Activated CD8-positive, alpha-beta memory T cell treated with anti-CD3 and anti-CD28 coated beads for 36 hours (primary cell): ENCODE results near the gene ADAMTSL1. TPM values are rescaled to one million over a fixed set of nuclear protein-coding genes. Genes with fewer than 3 reads are reported as not detected.
"Not testable (repeated sequence)": the region's sequence is repeated elsewhere in the genome, so short reads cannot be mapped to it uniquely, and the experiment has no call there.

Source experiments
- CTCF ChIA-PET: fragments of 350-600 bp; sonication (Branson Sonifier 250); formaldehyde crosslinking; loops from one replicate; lab custom pipeline; 2021; ENCODE audit warnings: antibody characterized with exemption; lab: Charles Lee
- POLR2A ChIA-PET: fragments of 350-600 bp; sonication (Branson Sonifier 250); formaldehyde crosslinking; loops from one replicate; lab custom pipeline; 2021; ENCODE audit warnings: antibody characterized with exemption; lab: Charles Lee
- total RNA-seq, 2 experiments: library from RNA; stranded (reverse); gene quantifications; one replicate each; pipeline ENCODE4 v1.2.3, GENCODE V29; 2021

ADAMTSL1 gene
- total RNA-seq, 2 experiments from 2014 or later: not detected

DNA sequence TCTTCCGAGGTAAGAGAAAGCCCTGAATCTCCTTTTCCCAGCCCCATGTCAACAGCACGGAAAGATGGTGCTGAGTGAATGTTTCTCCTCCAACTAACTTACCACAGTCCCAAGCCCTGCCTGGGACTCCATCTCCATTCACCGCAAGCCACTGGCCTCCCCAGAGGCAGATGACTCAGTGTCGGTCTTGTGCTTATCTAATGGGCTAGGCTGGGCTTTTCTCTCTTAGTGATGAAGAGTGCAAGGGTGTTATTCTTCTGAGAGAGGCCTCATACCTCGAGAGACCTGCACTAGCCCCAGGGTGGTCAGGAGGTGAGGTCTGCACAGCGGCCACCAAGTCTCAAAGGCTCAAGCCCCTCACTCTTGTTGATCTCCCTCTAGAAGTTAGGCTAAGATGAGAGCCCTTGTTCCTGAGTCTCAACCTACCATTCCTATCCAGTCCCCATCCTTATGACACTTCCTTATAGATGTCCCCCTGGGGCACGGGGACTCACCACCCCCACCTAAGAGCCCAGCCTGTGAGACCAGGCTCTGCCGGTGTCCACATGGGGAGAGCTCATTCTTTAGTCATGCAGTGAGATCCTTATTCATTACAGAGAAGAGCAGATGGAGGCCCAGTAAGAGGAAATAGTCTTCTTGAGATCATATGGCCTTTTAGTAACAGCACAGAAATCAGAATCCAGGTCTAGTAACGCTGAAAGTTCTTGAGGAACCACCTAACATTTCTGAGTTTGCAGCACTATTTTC lies 432.1 kb downstream of the ADAMTSL1 start:
- ChIA-PET CTCF (no interaction called here), POLR2A (no interaction called here)

DNA sequence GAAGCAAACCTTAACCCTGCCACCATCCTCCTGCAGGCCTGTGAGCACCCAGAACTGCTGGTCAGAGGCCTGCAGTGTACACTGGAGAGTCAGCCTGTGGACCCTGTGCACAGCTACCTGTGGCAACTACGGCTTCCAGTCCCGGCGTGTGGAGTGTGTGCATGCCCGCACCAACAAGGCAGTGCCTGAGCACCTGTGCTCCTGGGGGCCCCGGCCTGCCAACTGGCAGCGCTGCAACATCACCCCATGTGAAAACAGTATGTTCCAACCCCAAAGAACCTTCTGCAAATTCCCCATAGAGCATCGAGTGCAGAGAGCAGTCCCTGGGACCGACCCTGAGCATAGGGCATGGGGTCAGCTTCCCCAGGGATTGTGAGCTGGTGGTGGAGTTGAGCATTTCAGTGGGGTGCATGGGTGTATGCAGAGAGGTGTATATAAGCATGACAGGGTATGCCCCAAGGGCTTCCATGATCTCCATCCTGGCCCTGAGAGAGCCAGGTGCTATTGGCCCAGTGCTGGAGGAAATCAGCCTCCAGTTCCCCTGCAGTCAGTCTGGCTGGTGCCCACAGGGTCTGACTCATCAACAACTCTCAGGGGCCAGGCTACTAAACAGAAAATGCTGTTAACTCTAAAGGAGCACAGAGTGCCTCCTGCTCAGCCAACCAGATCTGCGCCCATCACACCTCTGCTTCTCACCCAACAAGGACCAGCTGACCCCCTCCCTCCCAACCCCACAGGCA lies 432.9 kb downstream of the ADAMTSL1 start:
- POLR2A ChIA-PET: no interaction called here
- CTCF ChIA-PET: no interaction called here

DNA sequence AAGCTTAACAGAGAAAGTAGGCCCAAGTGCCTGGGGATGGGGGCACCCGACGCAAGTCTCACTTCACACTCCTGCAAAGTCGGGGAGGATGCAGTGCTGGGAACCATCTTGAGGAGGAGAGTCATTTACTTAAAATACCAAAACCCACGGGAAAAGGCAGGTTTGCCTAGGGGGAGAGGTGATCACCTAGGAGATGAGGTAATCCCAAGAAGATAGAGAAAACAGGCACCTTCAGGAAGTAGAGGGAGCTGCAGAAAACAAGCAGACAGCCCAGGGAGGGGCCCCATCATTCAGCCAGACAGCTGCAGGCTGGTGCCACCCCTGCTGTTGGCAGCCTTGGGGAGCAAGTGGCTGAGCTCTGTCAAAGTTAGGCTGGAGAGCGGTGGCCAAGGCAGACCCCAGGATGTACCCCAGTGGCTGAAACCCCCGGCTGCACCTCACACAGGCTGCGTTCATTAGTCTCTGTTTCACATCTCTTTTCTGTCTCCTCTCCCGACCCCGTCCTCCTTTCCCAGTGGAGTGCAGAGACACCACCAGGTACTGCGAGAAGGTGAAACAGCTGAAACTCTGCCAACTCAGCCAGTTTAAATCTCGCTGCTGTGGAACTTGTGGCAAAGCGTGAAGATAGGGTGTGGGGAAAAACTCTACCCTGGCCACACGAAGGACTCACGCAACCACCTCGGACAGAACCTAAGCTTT lies 434.1 kb downstream of the ADAMTSL1 start:
- CTCF ChIA-PET: interaction anchor here (0.6 kb wide), 1 partner anchor 10 kb away, joined by 3 read pairs; no protein-coding TSS in a partner anchor
- POLR2A ChIA-PET: no interaction called here

DNA sequence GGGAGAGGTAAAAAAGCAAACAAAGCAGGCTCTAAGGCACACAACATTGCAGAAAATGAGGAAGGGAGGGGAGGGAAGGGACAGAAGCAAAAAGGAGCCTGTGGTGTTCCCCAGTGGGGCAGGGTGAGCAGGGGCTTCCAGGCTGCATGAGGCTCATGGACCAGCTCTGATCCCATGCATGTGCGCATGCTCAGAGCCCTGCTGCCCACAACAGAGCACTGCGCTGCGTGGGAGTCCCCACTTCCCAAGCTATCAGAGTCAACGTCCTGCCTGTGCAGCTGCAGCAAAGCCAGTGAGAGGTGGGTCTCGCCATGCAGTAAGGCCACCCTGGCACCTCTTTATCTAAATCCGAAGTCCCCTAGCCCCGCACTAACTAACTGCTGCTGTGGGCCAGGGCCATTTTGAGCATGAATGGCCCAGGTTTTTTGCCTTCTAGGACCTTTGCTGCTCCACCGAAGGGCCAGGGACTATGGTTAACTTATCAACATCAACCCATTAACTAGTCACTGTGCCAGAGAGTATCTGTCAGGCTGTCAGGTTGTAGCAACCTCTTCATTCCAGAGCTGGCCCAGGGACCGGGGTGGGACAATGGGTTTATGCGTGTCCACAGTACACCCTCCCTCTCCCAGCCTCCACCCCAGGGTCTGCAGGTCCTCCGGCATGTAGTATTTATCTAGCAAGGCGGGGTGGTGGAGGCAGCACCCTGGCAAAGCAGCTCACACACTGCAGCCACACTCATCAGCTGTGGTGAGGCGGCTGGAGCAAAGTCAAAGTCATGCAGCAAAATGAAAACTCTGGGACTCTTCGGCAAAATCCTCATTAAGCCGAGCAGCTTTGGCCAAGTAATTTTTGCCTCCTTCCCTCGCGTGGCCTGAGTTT lies 435.4 kb downstream of the ADAMTSL1 start:
- ChIA-PET CTCF (no interaction called here), POLR2A (no interaction called here)

DNA sequence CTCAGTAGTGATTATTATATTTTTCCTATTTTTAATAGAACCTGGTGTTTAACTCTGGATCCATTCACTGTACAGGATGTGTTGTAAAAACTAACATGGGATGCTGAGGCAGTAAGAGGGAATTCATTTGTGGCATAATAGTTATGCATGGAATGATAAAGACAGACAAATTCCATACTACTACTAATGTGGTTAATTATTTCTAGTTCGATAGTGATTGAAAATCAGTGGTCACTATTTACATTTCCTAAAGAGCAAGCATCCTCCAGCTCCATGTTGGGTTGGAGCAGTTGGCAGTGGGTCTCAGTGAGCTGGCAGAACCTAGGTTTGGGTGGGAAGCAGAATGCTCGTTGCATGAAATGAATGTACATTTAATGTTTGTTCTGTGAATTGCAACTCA lies 436.5 kb downstream of the ADAMTSL1 start:
- CTCF ChIA-PET: no interaction called here
- POLR2A ChIA-PET: no interaction called here

DNA sequence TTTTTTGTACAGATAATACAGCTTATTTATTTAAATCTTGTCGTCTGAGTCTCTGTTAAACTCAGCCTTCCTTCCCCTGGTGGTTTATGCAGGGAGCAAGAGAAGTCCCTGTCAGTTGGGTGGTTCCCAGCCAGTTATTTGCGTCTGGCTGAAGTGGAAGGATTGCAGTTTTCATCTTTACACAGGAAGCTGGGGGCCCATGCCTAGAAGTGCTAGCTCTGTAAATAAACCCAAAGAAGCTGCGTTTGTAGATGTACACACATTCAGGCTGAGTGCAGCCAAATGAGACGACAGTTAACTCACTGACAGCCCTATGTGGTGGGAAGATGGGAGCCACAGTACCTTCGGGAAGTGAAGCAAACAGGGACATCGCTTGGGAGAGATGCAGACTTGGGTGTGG lies 437.0 kb downstream of the ADAMTSL1 start:
- ChIA-PET CTCF (no interaction called here), POLR2A (no interaction called here)

DNA sequence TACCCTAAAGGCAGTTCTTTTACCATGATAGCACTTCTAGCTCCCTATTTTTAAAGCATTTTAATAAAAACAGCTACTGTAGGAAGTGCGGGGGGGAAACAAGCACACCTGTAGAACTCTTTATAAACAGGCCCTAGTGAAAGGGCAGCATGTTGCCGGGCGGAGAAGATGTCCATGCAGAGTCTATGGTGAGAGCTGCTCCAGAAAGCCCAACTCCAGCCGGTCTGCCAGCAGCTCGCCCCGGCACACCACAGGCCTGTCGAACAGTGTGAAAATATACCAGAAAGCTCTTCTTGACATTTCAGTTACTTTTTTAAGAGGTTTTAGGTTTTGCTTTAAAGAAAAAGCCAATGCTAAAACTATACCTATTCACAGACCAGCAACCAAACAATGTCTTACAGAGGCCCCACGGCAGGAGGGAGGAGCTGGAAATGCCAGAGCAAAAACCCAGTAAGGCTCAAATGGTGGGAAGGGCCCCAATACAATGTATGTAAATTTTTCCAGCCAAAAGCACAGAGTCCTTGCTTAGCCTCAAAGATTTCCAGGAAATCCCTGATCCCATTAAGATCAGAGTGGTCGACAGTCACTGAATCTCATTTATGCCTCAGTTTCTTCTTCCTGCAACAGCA lies 437.9 kb downstream of the ADAMTSL1 start:
- CTCF ChIA-PET: no interaction called here

DNA sequence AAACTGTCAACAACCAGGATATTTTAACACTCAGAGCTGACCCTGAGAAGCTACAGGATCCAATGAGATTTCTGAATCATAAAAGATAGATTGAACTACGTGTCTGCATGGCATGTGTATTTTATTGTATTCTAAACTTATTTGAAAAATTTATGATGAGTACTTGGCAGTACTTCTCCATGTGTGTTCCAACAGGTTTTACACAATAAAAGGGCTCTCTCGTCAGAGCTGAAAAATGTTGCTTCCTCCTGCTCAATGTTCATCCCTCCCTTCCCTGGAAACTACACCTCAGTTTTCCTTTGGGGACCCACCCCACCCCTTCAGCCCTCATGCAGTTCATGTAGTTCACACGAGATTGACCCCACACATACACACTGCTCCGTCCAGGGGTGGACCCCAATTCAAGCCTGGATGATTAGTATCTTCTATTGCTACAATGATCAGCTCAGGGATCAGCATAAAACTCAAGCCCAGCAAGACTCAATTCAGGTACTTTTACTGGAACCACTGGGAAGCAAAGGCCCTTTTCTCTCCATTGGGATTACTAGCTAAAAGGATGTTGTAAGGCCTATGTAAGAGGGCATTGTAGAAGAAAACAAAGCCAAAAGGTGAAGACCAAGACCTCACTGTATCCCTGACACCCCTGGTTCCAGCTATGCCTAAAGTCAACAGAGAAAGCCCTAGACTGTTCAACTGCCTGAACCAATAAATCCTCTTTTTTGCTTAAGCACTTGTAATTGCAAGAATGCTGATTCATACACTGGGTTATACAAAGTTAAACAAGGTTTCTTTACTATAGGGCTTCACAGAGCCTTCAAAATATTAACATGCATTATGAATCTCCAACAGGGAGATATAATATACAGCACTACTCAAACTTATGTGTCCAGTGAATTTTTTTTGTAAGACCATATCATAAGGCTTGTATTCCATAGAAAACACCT lies 446.5 kb downstream of the ADAMTSL1 start:
- POLR2A ChIA-PET: no interaction called here
- CTCF ChIA-PET: no interaction called here

More for the DNA sequence above, 437.9 kb downstream of the ADAMTSL1 start:
- POLR2A ChIA-PET: interaction anchor here (0.6 kb wide), 1 partner anchor 160 kb away, joined by 6 read pairs; no protein-coding TSS in a partner anchor

DNA sequence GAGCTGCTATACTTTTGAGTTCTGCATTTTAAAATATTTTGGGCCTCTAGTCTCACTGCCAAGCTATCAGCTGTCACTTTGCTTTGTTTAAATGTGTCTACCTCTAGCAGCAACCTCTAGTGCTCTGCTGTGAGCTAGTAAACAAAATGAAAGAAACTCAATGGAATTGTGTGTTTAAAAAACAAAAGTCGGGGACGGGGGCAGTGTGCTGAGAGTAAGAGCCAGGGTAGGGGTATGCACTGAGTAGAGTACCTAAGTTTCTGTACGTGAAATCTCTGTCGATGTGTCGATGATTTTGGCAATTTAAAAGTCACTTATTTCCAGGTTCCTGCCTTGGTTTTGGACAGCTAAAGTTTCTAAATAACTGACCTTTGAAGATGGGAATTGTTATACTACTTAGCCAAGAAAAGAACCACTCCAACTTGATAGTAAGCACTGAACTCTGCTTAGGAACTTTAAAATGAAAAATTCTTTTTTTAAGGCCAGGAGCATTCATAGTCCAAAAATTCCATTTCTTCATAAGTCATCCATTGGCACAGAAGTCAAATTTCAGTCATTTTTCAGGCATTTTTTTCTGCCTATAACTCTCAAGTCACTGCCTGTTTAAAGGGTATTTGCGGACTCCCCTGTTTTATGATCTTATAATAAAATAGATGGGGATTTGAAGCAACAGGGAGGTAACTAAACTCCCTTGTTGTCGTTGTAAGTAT lies 447.6 kb downstream of the ADAMTSL1 start:
- ChIA-PET POLR2A (no interaction called here), CTCF (no interaction called here)

DNA sequence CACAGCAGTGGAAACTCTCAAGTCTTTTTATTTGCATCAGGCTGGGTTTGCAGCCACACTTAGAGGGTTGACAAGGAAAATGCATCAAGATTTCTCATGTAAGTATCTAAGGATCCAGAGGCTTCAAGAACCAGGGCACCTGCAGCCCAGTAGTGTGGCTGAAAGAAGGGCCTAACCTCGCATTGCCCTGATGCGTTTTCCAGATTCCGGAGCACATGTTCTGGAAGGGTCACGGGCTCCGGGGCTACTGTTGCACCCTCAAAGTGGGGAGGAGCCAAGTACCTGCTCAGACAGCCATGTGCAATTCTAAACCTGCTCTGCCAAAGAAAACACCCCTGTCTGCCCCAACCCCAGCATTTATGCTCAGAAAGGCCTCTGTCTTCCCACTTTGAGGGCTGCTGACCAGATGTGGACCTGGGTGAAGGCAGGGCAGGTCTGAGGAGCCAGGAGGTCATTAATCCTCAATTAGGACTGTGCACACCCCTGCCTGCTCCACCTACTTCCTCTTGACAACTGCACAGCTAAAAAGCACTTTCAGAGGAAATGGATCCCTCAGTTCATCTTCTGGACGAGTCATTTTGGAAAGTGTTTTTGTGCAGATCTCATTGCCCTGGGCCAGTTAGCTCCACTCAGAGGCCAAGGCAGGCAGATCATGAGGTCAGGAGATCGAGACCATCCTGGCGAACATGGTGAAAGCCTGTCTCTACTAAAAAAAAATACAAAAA lies 448.4 kb downstream of the ADAMTSL1 start:
- POLR2A ChIA-PET: no interaction called here
- CTCF ChIA-PET: no interaction called here

DNA sequence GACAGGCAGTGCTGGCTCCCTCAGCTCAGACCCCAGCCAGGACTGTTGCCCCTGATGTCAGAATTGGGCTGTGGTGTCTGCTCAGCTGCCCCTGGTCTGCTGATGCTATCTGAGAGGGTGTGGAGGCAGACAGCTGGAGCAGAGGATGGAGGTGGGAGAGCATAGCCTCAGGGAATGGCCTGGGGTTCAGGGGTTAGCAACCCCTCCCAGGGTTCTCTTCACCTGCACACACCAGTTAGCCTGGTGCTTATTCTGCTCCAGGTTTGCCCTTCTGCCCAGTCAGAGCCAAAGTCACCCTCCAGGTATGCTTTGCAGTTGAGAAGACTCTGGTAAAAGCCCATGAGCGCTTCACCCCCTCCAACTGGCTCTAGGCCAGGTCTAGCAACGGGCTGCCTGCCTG lies 449.2 kb downstream of the ADAMTSL1 start:
- POLR2A ChIA-PET: no interaction called here

DNA sequence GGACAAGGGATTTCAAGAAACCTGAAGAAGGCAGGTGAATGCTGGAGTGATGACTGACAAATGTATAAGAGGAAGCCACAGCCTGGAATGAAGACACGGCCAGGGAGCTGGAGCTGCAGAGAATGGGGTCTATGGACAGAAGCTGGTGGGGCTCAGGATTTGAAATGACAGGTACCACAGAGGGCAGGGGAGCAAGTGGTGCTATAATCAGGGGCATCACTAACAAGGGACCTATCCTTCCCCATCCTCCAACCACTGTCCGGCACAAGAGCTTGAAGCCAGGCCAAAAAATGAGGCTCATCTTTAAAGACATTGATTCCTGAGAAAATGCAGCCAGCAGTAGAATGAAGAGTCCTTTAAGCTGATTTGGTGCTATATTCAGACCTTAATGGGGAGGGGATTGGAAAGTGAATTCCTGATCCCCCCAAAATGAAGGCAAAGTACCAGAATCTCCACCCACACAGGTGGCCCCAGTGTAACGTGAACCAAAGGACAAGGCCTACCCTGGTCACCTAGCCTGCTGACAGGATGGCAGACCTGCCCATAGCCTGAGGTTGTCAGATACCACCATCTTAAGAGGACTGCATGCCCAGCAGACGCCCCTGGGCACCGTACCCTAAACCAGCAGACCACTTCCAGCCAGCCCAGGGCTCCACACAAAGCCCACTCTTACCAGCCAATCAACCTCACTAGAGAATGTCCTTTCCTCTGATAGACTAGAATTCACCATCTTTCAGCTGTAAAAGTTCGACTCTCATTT lies 449.9 kb downstream of the ADAMTSL1 start:
- POLR2A ChIA-PET: no interaction called here
- CTCF ChIA-PET: no interaction called here

More for the DNA sequence above, 449.2 kb downstream of the ADAMTSL1 start:
- CTCF ChIA-PET: no interaction called here

DNA sequence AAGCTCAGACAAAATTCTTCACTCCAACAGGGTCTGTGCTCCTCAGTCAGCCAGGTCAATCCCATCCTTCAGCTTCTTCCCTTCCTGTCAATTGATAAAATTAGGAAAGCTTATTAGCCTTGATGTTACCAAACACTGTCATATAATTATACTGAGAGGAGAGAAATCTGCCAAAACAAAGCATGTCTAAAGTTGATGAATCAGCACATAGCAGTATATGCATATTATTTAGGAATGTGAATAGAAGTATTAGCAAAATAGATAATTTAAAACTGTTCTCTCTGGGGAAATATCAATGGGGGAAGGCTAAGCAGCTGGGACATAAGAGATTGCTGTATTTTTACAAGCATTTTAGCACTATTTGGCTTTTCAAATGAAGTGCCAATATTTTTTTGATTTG lies 451.9 kb downstream of the ADAMTSL1 start:
- CTCF ChIA-PET: no interaction called here
- POLR2A ChIA-PET: no interaction called here

DNA sequence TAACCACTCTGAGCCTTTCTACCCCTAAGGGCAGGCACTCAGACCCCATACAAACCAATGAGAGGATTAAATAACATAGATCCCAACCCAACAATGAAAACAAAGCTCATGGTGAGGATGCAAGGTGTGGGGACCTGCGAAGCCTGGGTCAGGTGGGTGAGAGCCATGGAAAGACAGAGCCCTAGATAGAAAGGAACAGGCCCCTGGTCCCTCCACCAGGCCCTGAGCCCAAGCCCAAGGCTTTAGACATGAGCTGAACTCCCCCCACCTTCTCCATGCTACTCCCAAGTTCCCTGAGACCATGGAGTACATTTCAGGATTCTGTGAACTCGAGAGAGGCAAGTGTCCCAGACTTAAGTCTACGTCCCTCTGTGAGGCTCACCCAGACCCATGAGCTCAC lies 452.6 kb downstream of the ADAMTSL1 start:
- POLR2A ChIA-PET: no interaction called here
- CTCF ChIA-PET: no interaction called here

DNA sequence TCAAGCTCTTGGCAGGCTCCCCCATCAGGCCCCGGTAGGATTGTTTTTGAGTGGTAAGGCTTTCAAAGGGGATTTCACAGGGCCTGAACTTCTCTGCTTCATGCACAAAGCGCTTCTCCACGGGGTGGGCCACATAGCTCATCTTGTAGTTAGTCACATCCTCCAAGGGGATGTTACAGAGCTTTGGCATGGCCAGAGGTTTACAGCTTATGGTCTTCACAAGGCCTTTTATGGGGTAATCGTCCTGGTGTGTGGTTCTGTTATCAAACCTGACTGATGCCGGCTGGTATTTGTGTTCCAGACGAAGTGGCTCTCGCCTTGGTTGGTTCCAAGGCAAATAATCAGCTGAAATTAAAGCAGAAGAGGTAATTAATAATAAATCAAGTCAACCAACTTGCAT lies 454.8 kb downstream of the ADAMTSL1 start:
- CTCF ChIA-PET: no interaction called here

DNA sequence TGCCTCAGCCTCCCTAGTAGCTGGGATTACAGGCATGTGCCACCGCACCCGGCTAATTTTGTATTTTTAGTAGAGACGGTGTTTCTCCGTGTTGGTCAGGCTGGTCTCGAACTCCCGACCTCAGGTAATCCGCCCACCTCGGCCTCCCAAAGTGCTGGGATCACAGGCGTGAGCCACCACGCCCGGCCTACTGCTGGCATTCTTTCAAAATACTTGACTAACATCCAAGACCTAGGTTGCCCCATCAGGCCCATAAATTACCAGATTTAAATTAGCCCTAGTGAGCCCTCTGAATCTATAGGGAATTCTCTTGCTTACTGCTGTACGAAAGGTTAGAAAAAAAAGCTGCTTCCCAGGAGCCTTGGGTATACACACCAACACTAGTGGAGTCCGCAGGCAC lies 456.7 kb downstream of the ADAMTSL1 start:
- POLR2A ChIA-PET, CTCF ChIA-PET: not testable (repeated sequence)

More for the DNA sequence above, 454.8 kb downstream of the ADAMTSL1 start:
- POLR2A ChIA-PET: no interaction called here
